CD4-positive, CD25-positive, alpha-beta regulatory T cell (primary cell): ENCODE results near the gene TFB2M. TPM values are rescaled to one million over a fixed set of nuclear protein-coding genes. Genes with fewer than 3 reads are reported as not detected.

Experiments
- ATAC-seq, 2 donors: fragments of 150-1000 bp; cut with Tn5 transposase; one replicate each; pipeline ENCODE4 v1.10.0; 2021; ENCODE audit warnings: low read depth in 2 of 2, moderate number of reproducible peaks in 2 of 2, moderate library complexity in 1 of 2
- DNase-seq, 3 donors: peaks; one replicate each; pipeline versions ENCODE4 v3.0.0 to v3.0.0-alpha.2; 2012 to 2022; ENCODE audit warnings: mixed read lengths in 1 of 3
- H3K27ac ChIP-seq: one replicate; pipeline ENCODE4 v1.7.0; 2013; ENCODE audit warnings: mild to moderate bottlenecking, low read length; ENCODE audit not compliant: insufficient read depth, poor library complexity, severe bottlenecking
- H3K27me3 ChIP-seq: one replicate; pipeline ENCODE4 v1.7.0; 2013; ENCODE audit warnings: low read length; ENCODE audit not compliant: control insufficient read depth, insufficient read depth
- H3K36me3 ChIP-seq: one replicate; pipeline ENCODE4 v1.7.0; 2013; ENCODE audit warnings: mild to moderate bottlenecking, low read length, moderate library complexity; ENCODE audit not compliant: control insufficient read depth, insufficient read depth
- H3K4me1 ChIP-seq: 2 replicates; pipeline ENCODE4 v1.7.0; 2013; ENCODE audit warnings: mild to moderate bottlenecking, low read length; ENCODE audit not compliant: insufficient read depth, control insufficient read depth, poor library complexity, severe bottlenecking
- H3K4me3 ChIP-seq: one replicate; pipeline ENCODE4 v1.7.0; 2013; ENCODE audit warnings: low read depth, mild to moderate bottlenecking, low read length, moderate library complexity
- H3K9me3 ChIP-seq, 2 experiments: 1 replicate in 1 of 2; 2 replicates in 1 of 2; pipeline ENCODE4 v1.7.0; 2013; ENCODE audit warnings: low read length in 2 of 2, mild to moderate bottlenecking in 1 of 2, moderate library complexity in 1 of 2; ENCODE audit not compliant: control insufficient read depth in 2 of 2
- H3K27ac Mint-ChIP-seq, 3 donors: one replicate each; pipeline ENCODE4 v1.8.0; 2020 to 2022; ENCODE audit warnings: mild to moderate bottlenecking in 3 of 3, mixed read lengths in 3 of 3, moderate library complexity in 2 of 3
- H3K27me3 Mint-ChIP-seq: one replicate; pipeline ENCODE4 v1.8.0; 2022; ENCODE audit warnings: mild to moderate bottlenecking, mixed read lengths
- H3K36me3 Mint-ChIP-seq: one replicate; pipeline ENCODE4 v1.8.0; 2020; ENCODE audit warnings: mixed read lengths
- H3K4me1 Mint-ChIP-seq, 4 donors: one replicate each; pipeline ENCODE4 v1.8.0; 2020 to 2022; ENCODE audit warnings: mixed read lengths in 4 of 4, mild to moderate bottlenecking in 1 of 4
- H3K4me3 Mint-ChIP-seq, 4 donors: one replicate each; pipeline ENCODE4 v1.8.0; 2020 to 2022; ENCODE audit warnings: mild to moderate bottlenecking in 4 of 4, mixed read lengths in 4 of 4, moderate library complexity in 3 of 4
- H3K9me3 Mint-ChIP-seq, 7 donors: one replicate each; pipeline ENCODE4 v1.8.0; 2020 to 2022; ENCODE audit warnings: mixed read lengths in 7 of 7, mild to moderate bottlenecking in 3 of 7, moderate library complexity in 2 of 7
- polyA plus RNA-seq, 4 donors: library from polyadenylated mRNA; unstranded; fragments of 300-500 nt; fragmentation: Illumina TruSeq; gene quantifications; one replicate each; pipeline ENCODE4 v1.2.3, GENCODE V29; 2021
- total RNA-seq: library from RNA; stranded (reverse); gene quantifications from one replicate; pipeline ENCODE4 v1.2.3, GENCODE V29; 2022

Gene TFB2M
- total and polyA plus RNA-seq, 5 donors from 2014 or later = 15.2 to 21.8 (median 20.4) TPM

GRCh38 chr1:246583056-246583440 lies 17.0 kb upstream of the TFB2M start:
- peaks cover 0 to 1% (median 0%) of the 10 kb centered on the region in 7 donors for H3K9me3 Mint-ChIP-seq
- H3K4me3 ChIP-seq = peak overlapping the region; percentile 52
- H3K4me3 Mint-ChIP-seq = peak overlapping the region in 3 of 4 donors; percentile 18 to 56 (median 23)
- H3K27ac ChIP-seq = no peak overlapping the region
- peaks cover 41% of the 10 kb centered on the region for H3K4me1 ChIP-seq
- H3K4me1 Mint-ChIP-seq = peaks cover 60 to 91% (median 75%) of the 10 kb centered on the region in 4 donors
- no peak for ATAC-seq
- H3K27ac Mint-ChIP-seq = peak overlapping the region; percentile 6 to 66 (median 62)
- no peaks in the 10 kb centered on the region for H3K9me3 ChIP-seq
- DNase-seq = no peak
- H3K36me3 Mint-ChIP-seq = peaks cover 40% of the 10 kb centered on the region
- H3K27me3 Mint-ChIP-seq = no peaks in the 10 kb centered on the region
- H3K27me3 ChIP-seq = no peaks in the 10 kb centered on the region
- peaks cover 46% of the 10 kb centered on the region for H3K36me3 ChIP-seq

GRCh38 chr1:246582301-246583055 lies 16.4 kb upstream of the TFB2M start:
- DNase-seq = no peak
- peak overlapping the region; percentile 27 to 73 (median 42) for H3K4me3 Mint-ChIP-seq
- Histone ChIP-seq H3K4me1 (peaks cover 40% of the 10 kb centered on the region), H3K4me3 (no peak overlapping the region), H3K27me3 (no peaks in the 10 kb centered on the region), H3K27ac (peak overlapping the region; percentile 38), H3K9me3 (no peaks in the 10 kb centered on the region), H3K36me3 (peaks cover 46% of the 10 kb centered on the region)
- H3K36me3 Mint-ChIP-seq = peaks cover 40% of the 10 kb centered on the region
- no peak for ATAC-seq
- H3K4me1 Mint-ChIP-seq = peaks cover 61 to 91% (median 77%) of the 10 kb centered on the region in 4 donors
- H3K9me3 Mint-ChIP-seq = peaks cover 0 to 1% (median 0%) of the 10 kb centered on the region in 7 donors
- peak overlapping the region; percentile 62 to 85 (median 73) for H3K27ac Mint-ChIP-seq
- no peaks in the 10 kb centered on the region for H3K27me3 Mint-ChIP-seq

- H3K27ac ChIP-seq = no peak overlapping the region
- peaks cover 46% of the 10 kb centered on the region for H3K4me1 ChIP-seq
- H3K9me3 Mint-ChIP-seq = peaks cover 0 to 1% (median 0%) of the 10 kb centered on the region in 7 donors
- no peaks in the 10 kb centered on the region for H3K9me3 ChIP-seq
- no peaks in the 10 kb centered on the region for H3K27me3 Mint-ChIP-seq
- peaks cover 43% of the 10 kb centered on the region for H3K36me3 Mint-ChIP-seq
- H3K36me3 ChIP-seq = peaks cover 46% of the 10 kb centered on the region
- peak overlapping the region in 2 of 3 donors; percentile 14 to 58 for H3K27ac Mint-ChIP-seq
- peak overlapping the region; percentile 8 to 38 (median 18) for H3K4me3 Mint-ChIP-seq
- peaks cover 56 to 92% (median 74%) of the 10 kb centered on the region in 4 donors for H3K4me1 Mint-ChIP-seq
- DNase-seq (no peak), ATAC-seq (no peak)
- peak overlapping the region; percentile 20 for H3K4me3 ChIP-seq
- H3K27me3 ChIP-seq = no peaks in the 10 kb centered on the region
Measured at GRCh38 chr1:246580497-246581370, 14.7 kb upstream of the TFB2M start.

- peaks cover 0 to 1% (median 0%) of the 10 kb centered on the region in 7 donors for H3K9me3 Mint-ChIP-seq
- H3K4me3 Mint-ChIP-seq = peak overlapping the region in 3 of 4 donors; percentile 58 to 60 (median 59)
- no peak for DNase-seq
- peak overlapping the region; percentile 45 for H3K27ac ChIP-seq
- H3K27ac Mint-ChIP-seq = peak overlapping the region in 2 of 3 donors; percentile 14 to 87
- peak overlapping the region; percentile 20 for H3K4me3 ChIP-seq
- no peaks in the 10 kb centered on the region for H3K9me3 ChIP-seq
- H3K27me3 Mint-ChIP-seq = no peaks in the 10 kb centered on the region
- peaks cover 42% of the 10 kb centered on the region for H3K36me3 ChIP-seq
- no peaks in the 10 kb centered on the region for H3K27me3 ChIP-seq
- H3K36me3 Mint-ChIP-seq = peaks cover 45% of the 10 kb centered on the region
- peaks cover 51% of the 10 kb centered on the region for H3K4me1 ChIP-seq
- H3K4me1 Mint-ChIP-seq = peaks cover 57 to 93% (median 76%) of the 10 kb centered on the region in 4 donors
- ATAC-seq = no peak
Measured at GRCh38 chr1:246579818-246580217, 13.8 kb upstream of the TFB2M start.

DNA sequence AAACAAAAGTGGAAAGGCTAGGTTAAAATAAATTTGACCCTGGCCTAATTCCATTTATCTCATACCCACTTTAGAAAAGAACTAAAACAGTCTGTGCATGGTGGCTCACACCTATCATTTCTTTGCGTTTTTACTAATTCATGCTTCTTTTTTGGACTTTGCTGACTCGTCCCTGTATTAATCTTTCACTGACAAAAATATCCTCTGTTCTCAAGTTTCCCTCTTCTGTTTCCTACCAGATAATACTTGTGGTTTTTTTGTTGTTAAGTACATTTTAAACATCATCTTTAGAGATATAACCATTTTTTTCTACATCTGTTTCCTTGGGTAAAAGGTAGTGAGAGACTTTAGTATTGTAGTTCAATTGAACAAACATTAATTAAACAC lies 11.7 kb upstream of the TFB2M start:
- Histone ChIP-seq H3K4me1 (peaks cover 55% of the 10 kb centered on the region), H3K36me3 (peaks cover 25% of the 10 kb centered on the region), H3K27ac (peak overlapping the region; percentile 68), H3K27me3 (no peaks in the 10 kb centered on the region), H3K9me3 (no peaks in the 10 kb centered on the region), H3K4me3 (peak overlapping the region; percentile 84)
- H3K4me1 Mint-ChIP-seq = peaks cover 49 to 84% (median 73%) of the 10 kb centered on the region in 4 donors
- ATAC-seq (no peak), DNase-seq (no peak)
- no peaks in the 10 kb centered on the region for H3K27me3 Mint-ChIP-seq
- H3K9me3 Mint-ChIP-seq = peaks cover 0 to 1% (median 0%) of the 10 kb centered on the region in 7 donors
- peak overlapping the region; percentile 38 to 93 (median 76) for H3K4me3 Mint-ChIP-seq
- H3K27ac Mint-ChIP-seq = peak overlapping the region; percentile 6 to 97 (median 87)
- peaks cover 35% of the 10 kb centered on the region for H3K36me3 Mint-ChIP-seq

DNA sequence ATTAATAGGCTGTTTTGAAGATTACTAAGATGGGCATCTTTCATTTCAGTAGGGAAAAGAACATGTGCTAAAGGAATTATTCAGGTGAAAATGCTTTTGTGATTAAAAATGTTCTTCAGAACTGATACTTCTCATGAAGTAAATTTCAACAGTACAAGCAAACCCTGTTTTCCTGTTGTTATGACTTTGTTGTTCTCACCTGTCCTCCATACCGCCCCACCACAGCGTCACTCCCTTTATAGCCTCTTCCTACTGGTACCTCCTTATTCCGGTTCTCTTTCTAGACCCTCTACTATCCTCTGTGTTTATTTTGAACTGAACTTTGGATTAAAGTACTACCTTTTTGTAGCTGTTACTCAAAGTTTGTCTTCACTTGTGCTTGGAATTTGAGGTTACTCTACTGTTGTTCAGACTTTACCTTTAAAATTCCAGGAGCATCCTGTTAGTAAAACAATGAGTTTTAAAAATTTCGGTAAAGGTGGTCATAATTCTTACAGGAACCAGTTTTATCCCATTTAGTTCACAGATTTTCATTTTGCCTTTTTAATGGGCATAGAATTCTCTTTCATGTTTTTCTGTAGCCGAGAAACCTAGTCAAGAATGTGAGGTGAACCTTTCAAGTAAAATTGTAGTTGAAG lies 11.1 kb upstream of the TFB2M start:
- Mint-ChIP-seq H3K4me3 (peak overlapping the region; percentile 38 to 93 (median 76)), H3K27ac (peak overlapping the region; percentile 82 to 97 (median 87)), H3K4me1 (peaks cover 44 to 83% (median 69%) of the 10 kb centered on the region in 4 donors), H3K36me3 (peaks cover 30% of the 10 kb centered on the region), H3K27me3 (no peaks in the 10 kb centered on the region), H3K9me3 (peaks cover 0 to 1% (median 0%) of the 10 kb centered on the region in 7 donors)
- DNase-seq (peak in 2 of 3 donors; percentile 24 to 55), ATAC-seq (peak in 1 of 2 donors; percentile 68)
- Histone ChIP-seq H3K27ac (peak overlapping the region; percentile 68), H3K9me3 (no peaks in the 10 kb centered on the region), H3K36me3 (peaks cover 21% of the 10 kb centered on the region), H3K4me3 (peak overlapping the region; percentile 84), H3K27me3 (no peaks in the 10 kb centered on the region), H3K4me1 (peaks cover 58% of the 10 kb centered on the region)

DNA sequence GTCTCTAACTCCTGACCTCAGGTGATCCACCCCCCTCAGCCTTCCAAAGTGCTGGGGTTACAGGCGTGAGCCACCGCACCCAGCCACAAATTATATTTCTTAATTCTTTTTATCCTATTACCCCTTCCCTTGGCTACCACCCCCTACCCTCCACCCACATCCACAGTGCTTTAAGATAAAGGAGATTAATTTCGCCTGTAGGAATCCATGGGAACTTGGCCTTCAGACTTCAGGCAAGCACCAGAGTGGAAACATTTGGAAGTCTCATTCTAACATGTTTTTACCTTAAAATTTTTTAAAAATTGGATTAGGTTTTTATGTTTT lies 10.6 kb upstream of the TFB2M start:
- H3K27me3 Mint-ChIP-seq = no peaks in the 10 kb centered on the region
- H3K9me3 ChIP-seq = no peaks in the 10 kb centered on the region
- ATAC-seq (no peak), DNase-seq (no peak)
- H3K4me3 ChIP-seq = peak overlapping the region; percentile 84
- H3K36me3 ChIP-seq = peaks cover 15% of the 10 kb centered on the region
- H3K4me3 Mint-ChIP-seq = peak overlapping the region; percentile 23 to 80 (median 56)
- H3K27ac Mint-ChIP-seq = peak overlapping the region; percentile 11 to 97 (median 87)
- no peaks in the 10 kb centered on the region for H3K27me3 ChIP-seq
- peaks cover 30% of the 10 kb centered on the region for H3K36me3 Mint-ChIP-seq
- peaks cover 63% of the 10 kb centered on the region for H3K4me1 ChIP-seq
- H3K9me3 Mint-ChIP-seq = peaks cover 0 to 1% (median 0%) of the 10 kb centered on the region in 7 donors
- peak overlapping the region; percentile 68 for H3K27ac ChIP-seq
- peaks cover 39 to 84% (median 66%) of the 10 kb centered on the region in 4 donors for H3K4me1 Mint-ChIP-seq
